Fibroblast of skin of left quadriceps (primary cell): ENCODE results near the gene MRPS15.
"Not testable (repeated sequence)": the region's sequence is repeated elsewhere in the genome, so short reads cannot be mapped to it uniquely, and the experiment has no call there.

Experiments used
- DNase-seq, 2 experiments: peaks; one replicate each; pipeline ENCODE4 v3.0.0-alpha.2; 2013; ENCODE audit warnings: low read depth in 2 of 2

MRPS15 gene

GRCh38 chr1:36484099-36484498 lies 19.9 kb upstream of the MRPS15 start:
- DNase-seq = no peak

GRCh38 chr1:36482724-36483388 lies 18.7 kb upstream of the MRPS15 start, which contains the start of gene CSF3R:
Gene CSF3R (minus strand): TSS chr1:36482913. CDS start chr1:36479496, 3,417 bp downstream.
- DNase-seq = no peak

DNA sequence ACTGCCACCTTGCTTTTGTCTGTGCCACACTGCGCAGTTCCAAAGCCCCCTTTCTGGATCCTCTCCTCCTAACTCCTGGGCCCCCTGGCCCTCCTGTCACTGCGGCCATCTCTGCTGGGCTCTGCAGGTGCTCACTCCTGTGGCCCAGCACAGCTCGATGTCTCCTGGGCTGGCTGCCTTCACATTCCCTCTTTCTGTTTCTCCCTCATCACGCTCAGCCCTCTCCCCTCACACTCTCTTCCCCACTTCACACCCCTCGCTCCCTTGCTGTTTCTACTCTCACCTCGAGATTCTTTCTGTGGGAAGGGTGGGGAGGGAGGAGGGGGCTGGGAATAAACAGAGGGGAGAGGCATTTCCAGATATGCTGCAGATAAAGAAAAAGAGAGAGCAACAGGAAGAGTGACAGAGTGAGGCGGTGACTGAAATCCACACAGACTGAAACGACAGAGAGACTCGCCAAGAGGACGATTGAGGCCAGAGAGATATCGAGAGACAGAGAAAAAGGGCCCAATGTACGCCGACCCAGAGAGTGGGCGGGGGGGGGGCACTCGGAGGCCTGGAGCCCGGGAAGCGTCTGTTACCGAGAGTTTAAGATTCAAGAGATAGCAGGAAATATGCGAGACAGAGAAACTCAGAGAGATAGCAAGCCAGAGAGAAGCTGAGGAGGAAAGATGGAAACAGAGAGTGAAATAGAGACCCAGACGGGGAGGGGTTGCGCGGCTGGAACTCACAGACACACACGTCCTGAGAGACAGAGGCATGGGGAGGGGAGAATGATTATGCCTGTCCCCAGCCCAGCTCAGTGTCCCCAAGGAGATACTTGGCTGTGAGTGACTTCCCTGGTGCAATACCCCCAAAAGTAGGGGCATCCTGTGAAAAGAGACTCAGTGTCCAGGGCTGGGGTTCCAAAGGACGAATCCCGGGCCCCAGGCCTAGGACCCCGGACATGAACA lies 17.9 kb upstream of the MRPS15 start:
- no peak for DNase-seq

DNA sequence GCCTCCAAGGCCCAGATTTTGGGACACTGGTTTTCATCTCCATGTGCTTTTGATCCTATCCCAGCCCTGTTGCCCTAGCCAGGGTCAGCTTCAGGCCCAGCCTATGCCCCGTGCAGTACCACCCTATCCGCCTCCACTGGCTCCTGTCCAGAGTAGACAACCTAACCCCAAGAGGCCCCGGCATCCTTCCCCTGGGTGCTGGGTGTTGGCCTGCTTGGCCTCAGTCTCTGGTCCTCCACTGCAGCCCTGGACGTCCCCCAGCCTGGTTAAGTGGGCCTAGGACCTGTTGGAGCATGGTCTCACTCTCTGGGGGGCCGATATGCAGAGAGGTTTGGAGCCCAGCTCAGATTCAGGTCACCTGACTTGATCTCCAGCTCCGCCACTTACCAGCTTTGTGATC lies 16.9 kb upstream of the MRPS15 start:
- DNase-seq = no peak

DNA sequence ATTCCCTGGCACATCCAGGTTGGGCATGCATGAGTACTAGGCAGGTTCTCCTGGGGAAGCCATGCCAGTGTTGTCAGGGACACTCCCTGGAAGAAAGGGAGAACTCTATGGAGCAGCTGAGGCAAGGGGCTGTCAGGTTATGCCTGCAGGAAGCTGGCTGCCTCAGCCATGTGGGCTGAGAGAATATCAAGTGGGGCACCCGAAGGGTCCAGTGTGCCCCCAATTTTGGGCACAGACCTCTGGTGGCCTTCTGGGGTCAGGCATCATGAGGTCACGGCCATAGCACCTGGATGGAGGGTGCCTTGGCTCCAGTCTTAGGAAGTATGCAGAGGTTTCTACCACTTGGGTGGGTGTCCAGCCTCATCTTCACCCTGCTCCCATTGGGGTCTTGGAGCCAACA lies 16.0 kb upstream of the MRPS15 start:
- no peak for DNase-seq

- DNase-seq = no peak
Measured at GRCh38 chr1:36479505-36480051, 15.4 kb upstream of the MRPS15 start.

- not testable (repeated sequence) for DNase-seq
Measured at GRCh38 chr1:36477615-36478014, 13.4 kb upstream of the MRPS15 start.

DNA sequence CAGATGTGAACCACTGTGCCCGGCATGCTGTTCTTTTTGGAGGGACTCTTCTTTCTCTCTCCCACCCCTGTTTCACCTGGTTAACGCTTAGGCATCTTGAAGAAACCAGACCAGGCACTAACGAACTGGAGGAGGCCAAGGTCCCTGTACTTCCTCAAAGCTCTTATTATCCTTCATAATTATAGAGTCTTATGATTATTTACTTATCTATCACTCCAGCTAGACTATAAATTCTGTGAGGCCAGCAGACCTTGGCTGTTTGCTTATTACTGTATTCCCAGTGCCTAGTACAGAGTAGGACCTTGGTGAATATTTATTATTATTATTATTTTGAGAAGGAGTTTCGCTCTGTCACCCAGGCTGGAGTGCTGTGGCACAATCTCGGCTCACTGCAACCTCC lies 12.8 kb upstream of the MRPS15 start:
- no peak for DNase-seq

GRCh38 chr1:36475910-36476604 lies 11.9 kb upstream of the MRPS15 start:
- no peak for DNase-seq

DNA sequence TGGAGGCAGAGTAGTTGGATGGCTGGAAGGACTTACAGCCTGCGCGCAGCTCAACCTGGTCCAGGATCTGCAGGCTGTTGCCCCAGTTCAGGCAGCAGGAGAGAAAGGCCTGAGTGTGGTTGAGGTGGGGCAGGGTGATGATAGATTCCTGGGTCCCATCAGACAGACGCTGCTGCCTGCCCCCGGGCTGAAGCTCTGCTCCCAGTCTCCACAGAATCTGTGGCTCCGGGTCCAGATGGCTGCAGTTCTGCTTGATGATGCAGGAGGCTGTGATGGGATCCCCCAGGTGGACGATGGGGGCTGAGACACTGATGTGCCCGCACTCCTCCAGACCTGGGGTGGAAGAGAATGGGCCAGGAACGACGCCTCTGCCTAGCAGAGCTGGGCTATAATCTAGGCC lies 11.2 kb upstream of the MRPS15 start:
- no peak for DNase-seq

GRCh38 chr1:36472656-36473055 lies 8.5 kb upstream of the MRPS15 start:
- DNase-seq = no peak

DNA sequence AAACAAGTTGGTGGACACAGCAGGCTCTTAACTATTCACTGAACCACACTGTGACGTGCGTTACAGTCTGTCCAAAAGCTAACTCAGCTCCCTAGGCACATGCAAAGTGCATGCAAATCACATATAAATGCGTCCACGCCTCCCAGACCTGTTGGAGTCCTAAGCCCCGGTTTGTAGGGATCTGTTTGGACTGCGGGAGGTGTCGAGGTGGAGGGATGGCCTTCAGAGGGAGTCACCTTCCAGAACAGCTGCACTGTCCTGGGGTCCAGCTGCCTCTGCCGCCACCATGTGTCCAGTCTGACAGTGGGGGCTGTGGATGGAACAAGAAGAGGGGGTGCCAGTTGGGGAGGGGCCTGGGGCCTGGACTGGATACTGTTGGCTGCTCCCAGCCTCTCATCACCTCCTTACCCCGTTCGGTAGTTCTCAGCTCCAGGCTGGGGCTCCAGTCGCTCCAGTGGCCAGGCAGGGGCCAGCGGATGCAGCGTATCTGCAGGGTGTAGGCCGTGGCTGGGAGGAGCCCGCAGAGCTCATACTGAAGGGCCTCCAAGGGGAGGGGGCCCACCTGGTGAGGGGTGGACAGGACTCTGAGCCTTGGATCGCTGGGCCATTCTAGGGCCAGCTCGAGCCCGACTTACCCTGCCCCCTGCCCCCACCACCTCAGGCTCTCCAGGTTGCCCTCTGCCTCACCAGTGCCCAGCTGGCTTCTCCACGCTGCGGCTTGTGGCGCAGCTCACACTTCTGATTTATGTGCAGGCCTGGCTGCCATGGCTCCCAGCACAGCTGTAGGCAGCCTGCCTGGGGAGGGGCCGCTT lies 7.9 kb upstream of the MRPS15 start:
- no peak for DNase-seq

- no peak for DNase-seq
Measured at GRCh38 chr1:36469163-36469562, 5.0 kb upstream of the MRPS15 start.

GRCh38 chr1:36467700-36468455 lies 3.7 kb upstream of the MRPS15 start:
- DNase-seq = no peak

DNA sequence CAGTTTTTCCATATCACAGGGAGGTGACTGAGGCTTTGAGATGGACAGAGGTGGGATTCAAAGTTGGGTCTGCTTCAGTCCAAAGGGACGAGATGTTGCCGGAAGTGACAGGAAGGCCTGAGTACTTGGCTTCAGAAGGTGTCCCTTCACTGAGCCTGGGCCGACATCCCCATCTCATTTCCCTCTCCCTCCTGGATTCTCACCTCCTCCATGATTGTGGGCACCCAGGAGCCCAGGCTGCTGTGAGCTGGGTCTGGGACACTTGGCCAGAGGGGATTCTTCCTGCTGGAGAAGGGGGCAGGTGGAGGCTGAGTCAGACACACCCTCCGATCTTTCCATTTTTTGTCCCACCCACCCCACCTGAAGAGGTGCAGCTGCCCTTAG lies 2.8 kb upstream of the MRPS15 start:
- no peak for DNase-seq

- no peak for DNase-seq
Measured at GRCh38 chr1:36466370-36467026, 2.3 kb upstream of the MRPS15 start.

- DNase-seq = no peak
Measured at GRCh38 chr1:36465731-36466369, 1.7 kb upstream of the MRPS15 start.

DNA sequence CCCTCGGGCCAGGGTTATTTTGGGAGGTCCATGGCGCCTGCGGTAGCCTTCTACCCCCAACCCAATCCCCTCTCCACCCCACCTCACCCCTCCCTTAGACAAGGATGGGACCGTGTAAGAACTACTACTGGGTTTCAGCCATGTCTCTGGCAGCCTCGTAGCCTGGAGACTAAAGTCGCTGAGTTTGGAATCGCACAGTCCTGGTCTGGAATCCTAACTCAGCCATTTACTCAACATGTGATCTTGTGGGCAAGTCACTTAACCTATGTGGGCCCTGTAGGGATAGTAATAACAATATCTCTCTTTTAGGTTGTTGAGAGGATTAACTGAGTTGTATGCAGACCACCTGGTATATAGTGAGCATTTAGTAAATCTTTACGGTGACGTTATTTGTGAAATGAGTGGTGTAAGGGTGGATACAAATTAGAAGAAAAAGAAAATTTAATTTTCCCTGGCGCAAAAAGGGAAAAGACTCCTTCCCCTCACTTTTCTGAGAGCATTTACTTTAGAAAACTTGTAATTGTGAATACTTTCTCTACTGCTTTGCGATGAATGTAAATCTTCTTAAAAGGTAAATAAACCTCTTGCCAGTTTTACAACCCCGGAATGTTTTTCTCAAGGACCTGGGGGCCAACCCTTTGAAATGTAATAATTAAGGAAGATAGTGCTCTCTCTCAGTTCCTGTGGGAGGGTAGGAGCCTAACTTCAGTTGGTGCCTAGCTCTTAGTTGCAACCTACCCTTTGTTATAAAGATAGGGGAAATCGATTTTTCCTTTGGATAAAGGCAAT lies 615 bp upstream of the MRPS15 start:
- DNase-seq = no peak

- DNase-seq = no peak
Measured at GRCh38 chr1:36463463-36463802, 751 bp downstream of the MRPS15 start.
